B cell (primary cell): Measurements from ENCODE around the gene APOE. TPM values are rescaled to one million over a fixed set of nuclear protein-coding genes. Genes with fewer than 3 reads are reported as not detected.

Source experiments
- ATAC-seq: fragments of 200-7000 bp; cut with Tn5 transposase; one replicate; pipeline ENCODE4 v1.10.0; 2021; ENCODE audit warnings: low read depth, mild to moderate bottlenecking, moderate number of reproducible peaks, moderate library complexity
- CTCF ChIA-PET: fragments of 350-600 bp; sonication (Branson Sonifier 250); formaldehyde crosslinking; loops from one replicate; lab custom pipeline; 2021; ENCODE audit warnings: antibody characterized with exemption, inconsistent platforms; lab: Charles Lee
- POLR2A ChIA-PET: fragments of 350-600 bp; sonication (Branson Sonifier 250); formaldehyde crosslinking; loops from one replicate; lab custom pipeline; 2021; ENCODE audit warnings: antibody characterized with exemption; lab: Charles Lee
- DNase-seq: peaks from one replicate; pipeline ENCODE4 v3.0.0; 2013
- H2AFZ ChIP-seq: 2 replicates; pipeline ENCODE4 v1.6.1; 2012; ENCODE audit warnings: mild to moderate bottlenecking, low read depth, low read length; ENCODE audit not compliant: insufficient read depth, poor library complexity, severe bottlenecking
- H3K27ac ChIP-seq, 2 donors: 1 replicate in 1 of 2; 2 replicates in 1 of 2; pipeline ENCODE4 v1.5.1; 2012 to 2013; ENCODE audit warnings: low read length in 2 of 2, mild to moderate bottlenecking in 2 of 2, moderate library complexity in 1 of 2
- H3K27me3 ChIP-seq, 4 experiments: fragments of 200-600 bp in 1 of 4; sonication (generic) in 1 of 4; replicated peaks in 1 of 4; 1 replicate in 2 of 4; 2 replicates in 2 of 4; pipeline versions ENCODE4 v1.6.1 to v1.7.0; 2013 to 2016; ENCODE audit warnings: low read length in 3 of 4, mild to moderate bottlenecking in 2 of 4, mixed read lengths in 1 of 4, moderate library complexity in 1 of 4; ENCODE audit not compliant: insufficient read depth in 4 of 4, control insufficient read depth in 3 of 4; ENCODE audit errors: control extremely low read depth in 1 of 4
- H3K36me3 ChIP-seq, 2 experiments: replicated peaks in 1 of 2; 1 replicate in 1 of 2; 2 replicates in 1 of 2; pipeline versions ENCODE4 v1.6.1 to v1.7.1; 2013; ENCODE audit warnings: low read length in 1 of 2; ENCODE audit not compliant: insufficient read depth in 2 of 2, control insufficient read depth in 1 of 2; ENCODE audit errors: control extremely low read depth in 1 of 2, extremely low read depth in 1 of 2
- H3K4me1 ChIP-seq, 2 donors: fragments of 200-600 bp in 1 of 2; sonication (generic) in 1 of 2; 1 replicate in 1 of 2; 2 replicates in 1 of 2; pipeline versions ENCODE4 v1.5.1 to v1.6.1; 2013 to 2017; ENCODE audit warnings: low read length in 2 of 2; ENCODE audit not compliant: control insufficient read depth in 2 of 2, insufficient read depth in 2 of 2
- H3K4me2 ChIP-seq: replicated peaks from 2 replicates; pipeline ENCODE3; 2012; ENCODE audit warnings: mild to moderate bottlenecking, low read depth, low read length; ENCODE audit not compliant: poor library complexity, severe bottlenecking
- H3K4me3 ChIP-seq, 5 experiments: fragments of 200-600 bp in 1 of 5; sonication (generic) in 1 of 5; 1 replicate in 3 of 5; 2 replicates in 2 of 5; pipeline versions ENCODE4 v1.5.1 to v1.7.0; 2011 to 2016; ENCODE audit warnings: low read length in 4 of 5, mild to moderate bottlenecking in 4 of 5, low read depth in 2 of 5, control low read depth in 1 of 5, moderate library complexity in 1 of 5; ENCODE audit not compliant: insufficient read depth in 1 of 5; ENCODE audit errors: control extremely low read depth in 1 of 5, extremely low read depth in 1 of 5
- H3K79me2 ChIP-seq: fragments of 200-600 bp; sonication (generic); one replicate; pipeline ENCODE4 v1.6.0; 2016; ENCODE audit warnings: low read length; ENCODE audit not compliant: control insufficient read depth, insufficient read depth
- H3K9ac ChIP-seq: fragments of 200-600 bp; sonication (generic); 2 replicates; pipeline ENCODE4 v1.6.1; 2017; ENCODE audit warnings: mild to moderate bottlenecking, low read length, moderate library complexity
- H3K9me3 ChIP-seq, 3 donors: one replicate each; pipeline versions ENCODE4 v1.6.1 to v1.7.1; 2013; ENCODE audit warnings: low read length in 2 of 3; ENCODE audit not compliant: control insufficient read depth in 2 of 3, insufficient read depth in 1 of 3; ENCODE audit errors: control extremely low read depth in 1 of 3
- H4K20me1 ChIP-seq: 2 replicates; pipeline ENCODE4 v1.6.0; 2012; ENCODE audit warnings: mild to moderate bottlenecking, low read length; ENCODE audit not compliant: insufficient read depth, control insufficient read depth, poor library complexity, severe bottlenecking
- H3K27ac Mint-ChIP-seq: one replicate; pipeline ENCODE4 v1.8.0; 2021; ENCODE audit warnings: mixed read lengths
- H3K27me3 Mint-ChIP-seq: one replicate; pipeline ENCODE4 v1.8.0; 2021; ENCODE audit warnings: mixed read lengths
- H3K4me1 Mint-ChIP-seq: one replicate; pipeline ENCODE4 v1.8.0; 2021; ENCODE audit warnings: mixed read lengths
- H3K4me3 Mint-ChIP-seq: one replicate; pipeline ENCODE4 v1.8.0; 2021; ENCODE audit warnings: mixed read lengths
- H3K9me3 Mint-ChIP-seq: one replicate; pipeline ENCODE4 v1.8.0; 2022; ENCODE audit warnings: mixed read lengths; ENCODE audit not compliant: insufficient read depth
- EZH2 ChIP-seq: IDR thresholded peaks from 2 replicates; pipeline ENCODE4 v1.6.1; 2012; ENCODE audit warnings: borderline replicate concordance, low read depth, mild to moderate bottlenecking, moderate library complexity, low read length; ENCODE audit not compliant: insufficient read depth, poor library complexity, severe bottlenecking
- WGBS: methylation state at CpG from one replicate; pipeline ENCODE4 v1.1.5; 2013; ENCODE audit warnings: missing lambda C conversion rate; ENCODE audit not compliant: insufficient coverage; 5-methylcytosine and 5-hydroxymethylcytosine counted together
- intact Hi-C: fragments of 100-400 bp; cut with micrococcal nuclease; formaldehyde crosslinking; loops from one replicate; pipeline ENCODE4 v1.10.0; 2022
- polyA plus RNA-seq: library from polyadenylated mRNA; depleted of rRNA; stranded (reverse); fragments of >200 nt; gene quantifications from 2 replicates; pipeline ENCODE4 v1.2.3, GENCODE V29; 2012
- total RNA-seq, 2 donors: library from RNA; stranded (reverse); fragments of 120-200 nt in 1 of 2; gene quantifications; 1 replicate in 1 of 2; 2 replicates in 1 of 2; pipeline versions ENCODE4 v1.2.3 to v1.2.4, GENCODE V29; 2013 to 2022
- TF ChIP-seq, protein P1 (sequence below): fragments of 200-600 bp; IDR thresholded peaks from one replicate; pipeline ENCODE4 v1.8.0; 2022; ENCODE audit warnings: antibody characterized with exemption, mild to moderate bottlenecking

Gene APOE
- total and polyA plus RNA-seq, 2 donors (not counting 1 experiment from before 2014, with no cell fraction given): 0.74 to 2.8 TPM

DNA sequence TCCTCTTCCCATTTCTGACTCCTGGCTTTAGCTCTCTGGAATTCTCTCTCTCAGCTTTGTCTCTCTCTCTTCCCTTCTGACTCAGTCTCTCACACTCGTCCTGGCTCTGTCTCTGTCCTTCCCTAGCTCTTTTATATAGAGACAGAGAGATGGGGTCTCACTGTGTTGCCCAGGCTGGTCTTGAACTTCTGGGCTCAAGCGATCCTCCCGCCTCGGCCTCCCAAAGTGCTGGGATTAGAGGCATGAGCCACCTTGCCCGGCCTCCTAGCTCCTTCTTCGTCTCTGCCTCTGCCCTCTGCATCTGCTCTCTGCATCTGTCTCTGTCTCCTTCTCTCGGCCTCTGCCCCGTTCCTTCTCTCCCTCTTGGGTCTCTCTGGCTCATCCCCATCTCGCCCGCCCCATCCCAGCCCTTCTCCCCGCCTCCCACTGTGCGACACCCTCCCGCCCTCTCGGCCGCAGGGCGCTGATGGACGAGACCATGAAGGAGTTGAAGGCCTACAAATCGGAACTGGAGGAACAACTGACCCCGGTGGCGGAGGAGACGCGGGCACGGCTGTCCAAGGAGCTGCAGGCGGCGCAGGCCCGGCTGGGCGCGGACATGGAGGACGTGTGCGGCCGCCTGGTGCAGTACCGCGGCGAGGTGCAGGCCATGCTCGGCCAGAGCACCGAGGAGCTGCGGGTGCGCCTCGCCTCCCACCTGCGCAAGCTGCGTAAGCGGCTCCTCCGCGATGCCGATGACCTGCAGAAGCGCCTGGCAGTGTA lies 2.7 kb downstream of the APOE start:
- Histone ChIP-seq H3K36me3 (no peaks in the 10 kb centered on the region), H3K4me2 (no peak overlapping the region), H3K79me2 (no peaks in the 10 kb centered on the region), H3K4me1 (peaks cover 15 to 19% of the 10 kb centered on the region in 2 donors), H4K20me1 (peaks cover under 1% of the 10 kb centered on the region), H2AFZ (no peak overlapping the region), H3K27ac (no peak overlapping the region), H3K4me3 (no peak overlapping the region), H3K9me3 (peaks cover 0 to 4% (median 0%) of the 10 kb centered on the region in 3 donors), H3K27me3 (peaks cover 0 to 39% (median 10%) of the 10 kb centered on the region in 4 experiments), H3K9ac (no peak overlapping the region)
- Mint-ChIP-seq H3K27ac (no peak overlapping the region), H3K4me1 (peaks cover 16% of the 10 kb centered on the region), H3K4me3 (no peak overlapping the region), H3K9me3 (no peaks in the 10 kb centered on the region), H3K27me3 (peaks cover 29% of the 10 kb centered on the region)
- no peak for TF ChIP-seq EZH2
- TF ChIP-seq, protein P1, sequence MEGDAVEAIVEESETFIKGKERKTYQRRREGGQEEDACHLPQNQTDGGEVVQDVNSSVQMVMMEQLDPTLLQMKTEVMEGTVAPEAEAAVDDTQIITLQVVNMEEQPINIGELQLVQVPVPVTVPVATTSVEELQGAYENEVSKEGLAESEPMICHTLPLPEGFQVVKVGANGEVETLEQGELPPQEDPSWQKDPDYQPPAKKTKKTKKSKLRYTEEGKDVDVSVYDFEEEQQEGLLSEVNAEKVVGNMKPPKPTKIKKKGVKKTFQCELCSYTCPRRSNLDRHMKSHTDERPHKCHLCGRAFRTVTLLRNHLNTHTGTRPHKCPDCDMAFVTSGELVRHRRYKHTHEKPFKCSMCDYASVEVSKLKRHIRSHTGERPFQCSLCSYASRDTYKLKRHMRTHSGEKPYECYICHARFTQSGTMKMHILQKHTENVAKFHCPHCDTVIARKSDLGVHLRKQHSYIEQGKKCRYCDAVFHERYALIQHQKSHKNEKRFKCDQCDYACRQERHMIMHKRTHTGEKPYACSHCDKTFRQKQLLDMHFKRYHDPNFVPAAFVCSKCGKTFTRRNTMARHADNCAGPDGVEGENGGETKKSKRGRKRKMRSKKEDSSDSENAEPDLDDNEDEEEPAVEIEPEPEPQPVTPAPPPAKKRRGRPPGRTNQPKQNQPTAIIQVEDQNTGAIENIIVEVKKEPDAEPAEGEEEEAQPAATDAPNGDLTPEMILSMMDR: no peak
- ATAC-seq (no peak), DNase-seq (no peak)
- CTCF ChIA-PET: interaction anchor here (0.6 to 1.2 kb wide), 2 partner anchors 10 to 44 kb away, joined by 4 to 5 read pairs; no protein-coding TSS in a partner anchor
- WGBS: 96% methylated on average over 43 of the region's 46 CpGs
- POLR2A ChIA-PET: no interaction called here
- intact Hi-C loops: no loop called here

DNA sequence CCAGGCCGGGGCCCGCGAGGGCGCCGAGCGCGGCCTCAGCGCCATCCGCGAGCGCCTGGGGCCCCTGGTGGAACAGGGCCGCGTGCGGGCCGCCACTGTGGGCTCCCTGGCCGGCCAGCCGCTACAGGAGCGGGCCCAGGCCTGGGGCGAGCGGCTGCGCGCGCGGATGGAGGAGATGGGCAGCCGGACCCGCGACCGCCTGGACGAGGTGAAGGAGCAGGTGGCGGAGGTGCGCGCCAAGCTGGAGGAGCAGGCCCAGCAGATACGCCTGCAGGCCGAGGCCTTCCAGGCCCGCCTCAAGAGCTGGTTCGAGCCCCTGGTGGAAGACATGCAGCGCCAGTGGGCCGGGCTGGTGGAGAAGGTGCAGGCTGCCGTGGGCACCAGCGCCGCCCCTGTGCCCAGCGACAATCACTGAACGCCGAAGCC lies 3.3 kb downstream of the APOE start:
- ATAC-seq: no peak
- H3K27me3 ChIP-seq: peaks cover 0 to 39% (median 10%) of the 10 kb centered on the region in 4 experiments
- CTCF ChIA-PET: interaction anchor here (0.9 kb wide), 1 partner anchor 39 kb away, joined by 3 read pairs; no protein-coding TSS in a partner anchor

More for the DNA sequence above, 3.3 kb downstream of the APOE start:
- H3K4me1 Mint-ChIP-seq: peaks cover 13% of the 10 kb centered on the region
- Histone ChIP-seq H3K27ac (no peak overlapping the region), H3K79me2 (no peaks in the 10 kb centered on the region), H3K4me2 (no peak overlapping the region), H3K36me3 (no peaks in the 10 kb centered on the region), H3K4me3 (no peak overlapping the region), H3K9ac (no peak overlapping the region), H4K20me1 (no peaks in the 10 kb centered on the region), H2AFZ (no peak overlapping the region), H3K9me3 (peaks cover 0 to 4% (median 0%) of the 10 kb centered on the region in 3 donors), H3K4me1 (peaks cover 15 to 16% of the 10 kb centered on the region in 2 donors)
- no peak for DNase-seq
- peaks cover 33% of the 10 kb centered on the region for H3K27me3 Mint-ChIP-seq
- intact Hi-C loops: no loop called here
- no peak for TF ChIP-seq EZH2
- TF ChIP-seq, protein P1: no peak
- POLR2A ChIA-PET: no interaction called here
- H3K9me3 Mint-ChIP-seq: no peaks in the 10 kb centered on the region
- no peak overlapping the region for H3K27ac Mint-ChIP-seq
- WGBS: 97% methylated on average over 44 of the region's 44 CpGs
- H3K4me3 Mint-ChIP-seq: no peak overlapping the region
